B cell (primary cell): Measurements from ENCODE around the gene HIRA. TPM values are rescaled to one million over a fixed set of nuclear protein-coding genes. Genes with fewer than 3 reads are reported as not detected.

Experiments
- ATAC-seq: fragments of 200-7000 bp; cut with Tn5 transposase; one replicate; pipeline ENCODE4 v1.10.0; 2021; ENCODE audit warnings: low read depth, mild to moderate bottlenecking, moderate number of reproducible peaks, moderate library complexity
- CTCF ChIA-PET: fragments of 350-600 bp; sonication (Branson Sonifier 250); formaldehyde crosslinking; loops from one replicate; lab custom pipeline; 2021; ENCODE audit warnings: antibody characterized with exemption, inconsistent platforms; lab: Charles Lee
- POLR2A ChIA-PET: fragments of 350-600 bp; sonication (Branson Sonifier 250); formaldehyde crosslinking; loops from one replicate; lab custom pipeline; 2021; ENCODE audit warnings: antibody characterized with exemption; lab: Charles Lee
- DNase-seq: peaks from one replicate; pipeline ENCODE4 v3.0.0; 2013
- H2AFZ ChIP-seq: 2 replicates; pipeline ENCODE4 v1.6.1; 2012; ENCODE audit warnings: mild to moderate bottlenecking, low read depth, low read length; ENCODE audit not compliant: insufficient read depth, poor library complexity, severe bottlenecking
- H3K27ac ChIP-seq, 2 donors: 1 replicate in 1 of 2; 2 replicates in 1 of 2; pipeline ENCODE4 v1.5.1; 2012 to 2013; ENCODE audit warnings: low read length in 2 of 2, mild to moderate bottlenecking in 2 of 2, moderate library complexity in 1 of 2
- H3K27me3 ChIP-seq, 4 experiments: fragments of 200-600 bp in 1 of 4; sonication (generic) in 1 of 4; replicated peaks in 1 of 4; 1 replicate in 2 of 4; 2 replicates in 2 of 4; pipeline versions ENCODE4 v1.6.1 to v1.7.0; 2013 to 2016; ENCODE audit warnings: low read length in 3 of 4, mild to moderate bottlenecking in 2 of 4, mixed read lengths in 1 of 4, moderate library complexity in 1 of 4; ENCODE audit not compliant: insufficient read depth in 4 of 4, control insufficient read depth in 3 of 4; ENCODE audit errors: control extremely low read depth in 1 of 4
- H3K36me3 ChIP-seq, 2 experiments: replicated peaks in 1 of 2; 1 replicate in 1 of 2; 2 replicates in 1 of 2; pipeline versions ENCODE4 v1.6.1 to v1.7.1; 2013; ENCODE audit warnings: low read length in 1 of 2; ENCODE audit not compliant: insufficient read depth in 2 of 2, control insufficient read depth in 1 of 2; ENCODE audit errors: control extremely low read depth in 1 of 2, extremely low read depth in 1 of 2
- H3K4me1 ChIP-seq, 2 donors: fragments of 200-600 bp in 1 of 2; sonication (generic) in 1 of 2; 1 replicate in 1 of 2; 2 replicates in 1 of 2; pipeline versions ENCODE4 v1.5.1 to v1.6.1; 2013 to 2017; ENCODE audit warnings: low read length in 2 of 2; ENCODE audit not compliant: control insufficient read depth in 2 of 2, insufficient read depth in 2 of 2
- H3K4me2 ChIP-seq: replicated peaks from 2 replicates; pipeline ENCODE3; 2012; ENCODE audit warnings: mild to moderate bottlenecking, low read depth, low read length; ENCODE audit not compliant: poor library complexity, severe bottlenecking
- H3K4me3 ChIP-seq, 5 experiments: fragments of 200-600 bp in 1 of 5; sonication (generic) in 1 of 5; 1 replicate in 3 of 5; 2 replicates in 2 of 5; pipeline versions ENCODE4 v1.5.1 to v1.7.0; 2011 to 2016; ENCODE audit warnings: low read length in 4 of 5, mild to moderate bottlenecking in 4 of 5, low read depth in 2 of 5, control low read depth in 1 of 5, moderate library complexity in 1 of 5; ENCODE audit not compliant: insufficient read depth in 1 of 5; ENCODE audit errors: control extremely low read depth in 1 of 5, extremely low read depth in 1 of 5
- H3K79me2 ChIP-seq: fragments of 200-600 bp; sonication (generic); one replicate; pipeline ENCODE4 v1.6.0; 2016; ENCODE audit warnings: low read length; ENCODE audit not compliant: control insufficient read depth, insufficient read depth
- H3K9ac ChIP-seq: fragments of 200-600 bp; sonication (generic); 2 replicates; pipeline ENCODE4 v1.6.1; 2017; ENCODE audit warnings: mild to moderate bottlenecking, low read length, moderate library complexity
- H3K9me3 ChIP-seq, 3 donors: one replicate each; pipeline versions ENCODE4 v1.6.1 to v1.7.1; 2013; ENCODE audit warnings: low read length in 2 of 3; ENCODE audit not compliant: control insufficient read depth in 2 of 3, insufficient read depth in 1 of 3; ENCODE audit errors: control extremely low read depth in 1 of 3
- H4K20me1 ChIP-seq: 2 replicates; pipeline ENCODE4 v1.6.0; 2012; ENCODE audit warnings: mild to moderate bottlenecking, low read length; ENCODE audit not compliant: insufficient read depth, control insufficient read depth, poor library complexity, severe bottlenecking
- H3K27ac Mint-ChIP-seq: one replicate; pipeline ENCODE4 v1.8.0; 2021; ENCODE audit warnings: mixed read lengths
- H3K27me3 Mint-ChIP-seq: one replicate; pipeline ENCODE4 v1.8.0; 2021; ENCODE audit warnings: mixed read lengths
- H3K4me1 Mint-ChIP-seq: one replicate; pipeline ENCODE4 v1.8.0; 2021; ENCODE audit warnings: mixed read lengths
- H3K4me3 Mint-ChIP-seq: one replicate; pipeline ENCODE4 v1.8.0; 2021; ENCODE audit warnings: mixed read lengths
- H3K9me3 Mint-ChIP-seq: one replicate; pipeline ENCODE4 v1.8.0; 2022; ENCODE audit warnings: mixed read lengths; ENCODE audit not compliant: insufficient read depth
- EZH2 ChIP-seq: IDR thresholded peaks from 2 replicates; pipeline ENCODE4 v1.6.1; 2012; ENCODE audit warnings: borderline replicate concordance, low read depth, mild to moderate bottlenecking, moderate library complexity, low read length; ENCODE audit not compliant: insufficient read depth, poor library complexity, severe bottlenecking
- WGBS: methylation state at CpG from one replicate; pipeline ENCODE4 v1.1.5; 2013; ENCODE audit warnings: missing lambda C conversion rate; ENCODE audit not compliant: insufficient coverage; 5-methylcytosine and 5-hydroxymethylcytosine counted together
- intact Hi-C: fragments of 100-400 bp; cut with micrococcal nuclease; formaldehyde crosslinking; loops from one replicate; pipeline ENCODE4 v1.10.0; 2022
- polyA plus RNA-seq: library from polyadenylated mRNA; depleted of rRNA; stranded (reverse); fragments of >200 nt; gene quantifications from 2 replicates; pipeline ENCODE4 v1.2.3, GENCODE V29; 2012
- total RNA-seq, 2 donors: library from RNA; stranded (reverse); fragments of 120-200 nt in 1 of 2; gene quantifications; 1 replicate in 1 of 2; 2 replicates in 1 of 2; pipeline versions ENCODE4 v1.2.3 to v1.2.4, GENCODE V29; 2013 to 2022
- TF ChIP-seq, protein P1 (sequence below): fragments of 200-600 bp; IDR thresholded peaks from one replicate; pipeline ENCODE4 v1.8.0; 2022; ENCODE audit warnings: antibody characterized with exemption, mild to moderate bottlenecking

Gene HIRA
- total and polyA plus RNA-seq, 2 donors (not counting 1 experiment from before 2014, with no cell fraction given) = 28.3 to 34.5 TPM

- CTCF ChIA-PET = interaction anchor here (0.8 kb wide), 2 partner anchors 9 to 270 kb away, joined by 3 read pairs; no protein-coding TSS in a partner anchor
- peak overlapping the region; percentile 85 for H3K4me3 Mint-ChIP-seq
- H3K9ac ChIP-seq = peak overlapping the region; percentile 80
Observed at GRCh38 chr22:19360300-19360792, 71.2 kb downstream of the HIRA start.

More at GRCh38 chr22:19360300-19360792, 71.2 kb downstream of the HIRA start:
- no peaks in the 10 kb centered on the region for H3K27me3 ChIP-seq
- H4K20me1 ChIP-seq = no peaks in the 10 kb centered on the region
- H3K27ac ChIP-seq = peak overlapping the region; percentile 98 to 100
- peaks cover 0 to 60% of the 10 kb centered on the region in 2 experiments for H3K36me3 ChIP-seq
- H3K79me2 ChIP-seq = peaks cover 56% of the 10 kb centered on the region
- POLR2A ChIA-PET = interaction anchor here (0.7 to 1.4 kb wide), 3 partner anchors 71 to 1210 kb away, joined by 3 to 7 read pairs (median 3); partner anchors contain the start of genes HIRA, MRPL40 and USP18
- peaks cover 61% of the 10 kb centered on the region for H3K4me1 Mint-ChIP-seq
- TF ChIP-seq EZH2 = no peak
- TF ChIP-seq, protein P1, sequence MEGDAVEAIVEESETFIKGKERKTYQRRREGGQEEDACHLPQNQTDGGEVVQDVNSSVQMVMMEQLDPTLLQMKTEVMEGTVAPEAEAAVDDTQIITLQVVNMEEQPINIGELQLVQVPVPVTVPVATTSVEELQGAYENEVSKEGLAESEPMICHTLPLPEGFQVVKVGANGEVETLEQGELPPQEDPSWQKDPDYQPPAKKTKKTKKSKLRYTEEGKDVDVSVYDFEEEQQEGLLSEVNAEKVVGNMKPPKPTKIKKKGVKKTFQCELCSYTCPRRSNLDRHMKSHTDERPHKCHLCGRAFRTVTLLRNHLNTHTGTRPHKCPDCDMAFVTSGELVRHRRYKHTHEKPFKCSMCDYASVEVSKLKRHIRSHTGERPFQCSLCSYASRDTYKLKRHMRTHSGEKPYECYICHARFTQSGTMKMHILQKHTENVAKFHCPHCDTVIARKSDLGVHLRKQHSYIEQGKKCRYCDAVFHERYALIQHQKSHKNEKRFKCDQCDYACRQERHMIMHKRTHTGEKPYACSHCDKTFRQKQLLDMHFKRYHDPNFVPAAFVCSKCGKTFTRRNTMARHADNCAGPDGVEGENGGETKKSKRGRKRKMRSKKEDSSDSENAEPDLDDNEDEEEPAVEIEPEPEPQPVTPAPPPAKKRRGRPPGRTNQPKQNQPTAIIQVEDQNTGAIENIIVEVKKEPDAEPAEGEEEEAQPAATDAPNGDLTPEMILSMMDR = no peak
- peak overlapping the region in 4 of 5 experiments; percentile 38 to 65 (median 54) for H3K4me3 ChIP-seq
- no peak overlapping the region for H2AFZ ChIP-seq
- H3K27me3 Mint-ChIP-seq = no peaks in the 10 kb centered on the region
- no peak for DNase-seq
- no peak for ATAC-seq
- WGBS = 95% methylated on average over 7 of the region's 8 CpGs
- peak overlapping the region; percentile 88 for H3K4me2 ChIP-seq
- peak overlapping the region; percentile 95 for H3K27ac Mint-ChIP-seq
- H3K9me3 ChIP-seq = peaks cover 0 to 16% (median 3%) of the 10 kb centered on the region in 3 donors
- peaks cover 60 to 70% of the 10 kb centered on the region in 2 donors for H3K4me1 ChIP-seq
- H3K9me3 Mint-ChIP-seq = peaks cover 3% of the 10 kb centered on the region
- intact Hi-C loops = loop anchor here (5.0 kb wide), 1 partner anchor 262 kb away; no protein-coding TSS in a partner anchor
